BE2C (cell line): ENCODE results near the gene HTR6.

Experiments
- DNase-seq: peaks from one replicate; pipeline ENCODE4 v3.0.0-alpha.2; 2020
- H3K27me3 ChIP-seq: fragments of 250-450 bp; sonication (Bioruptor Pico); 2 replicates; pipeline ENCODE4 v1.5.1; 2020; ENCODE audit warnings: mild to moderate bottlenecking
- H3K36me3 ChIP-seq: fragments of 250-450 bp; sonication (Bioruptor Pico); 2 replicates; pipeline ENCODE4 v1.5.1; 2020; ENCODE audit warnings: mild to moderate bottlenecking
- H3K4me1 ChIP-seq: fragments of 250-450 bp; sonication (Bioruptor Pico); 2 replicates; pipeline ENCODE4 v1.5.1; 2020
- H3K4me3 ChIP-seq: 2 replicates; pipeline ENCODE4 v1.5.1; 2011; ENCODE audit warnings: low read depth, low read length
- H3K9me3 ChIP-seq: fragments of 250-450 bp; sonication (Bioruptor Pico); 2 replicates; pipeline ENCODE4 v1.5.1; 2020
- CTCF ChIP-seq: IDR thresholded peaks from 2 replicates; pipeline ENCODE4 v1.5.1; 2012; ENCODE audit warnings: mild to moderate bottlenecking, low read depth, low read length

The HTR6 gene

GRCh38 chr1:19670787-19671186, 6.1 kb downstream of the HTR6 start:
- DNase-seq: no peak
- Histone ChIP-seq H3K4me1 (no peaks in the 10 kb centered on the region), H3K27me3 (no peaks in the 10 kb centered on the region), H3K9me3 (no peaks in the 10 kb centered on the region), H3K36me3 (no peaks in the 10 kb centered on the region), H3K4me3 (no peak overlapping the region)
- no peak for TF ChIP-seq CTCF

- no peak for DNase-seq
- Histone ChIP-seq H3K9me3 (no peaks in the 10 kb centered on the region), H3K27me3 (no peaks in the 10 kb centered on the region), H3K36me3 (no peaks in the 10 kb centered on the region), H3K4me3 (no peak overlapping the region), H3K4me1 (no peaks in the 10 kb centered on the region)
- TF ChIP-seq CTCF: no peak
These were observed 7.6 kb downstream of the HTR6 start for GRCh38 chr1:19672237-19672636.

- Histone ChIP-seq H3K27me3 (no peaks in the 10 kb centered on the region), H3K4me3 (no peak overlapping the region), H3K36me3 (no peaks in the 10 kb centered on the region), H3K4me1 (no peaks in the 10 kb centered on the region), H3K9me3 (no peaks in the 10 kb centered on the region)
- no peak for DNase-seq
- no peak for TF ChIP-seq CTCF
These were observed 11.1 kb downstream of the HTR6 start for GRCh38 chr1:19675797-19676196.

- Histone ChIP-seq H3K4me3 (no peak overlapping the region), H3K36me3 (no peaks in the 10 kb centered on the region), H3K27me3 (no peaks in the 10 kb centered on the region), H3K4me1 (no peaks in the 10 kb centered on the region), H3K9me3 (no peaks in the 10 kb centered on the region)
- TF ChIP-seq CTCF: no peak
- DNase-seq: no peak
These were observed 11.8 kb downstream of the HTR6 start for GRCh38 chr1:19676438-19676922.

- DNase-seq: no peak
- Histone ChIP-seq H3K4me3 (no peak overlapping the region), H3K4me1 (no peaks in the 10 kb centered on the region), H3K36me3 (no peaks in the 10 kb centered on the region), H3K9me3 (no peaks in the 10 kb centered on the region), H3K27me3 (no peaks in the 10 kb centered on the region)
- no peak for TF ChIP-seq CTCF
These were observed 13.8 kb downstream of the HTR6 start for GRCh38 chr1:19678493-19678892.

GRCh38 chr1:19678931-19679453, 14.3 kb downstream of the HTR6 start:
- no peaks in the 10 kb centered on the region for H3K27me3 ChIP-seq

More at GRCh38 chr1:19678931-19679453, 14.3 kb downstream of the HTR6 start:
- no peaks in the 10 kb centered on the region for H3K9me3 ChIP-seq
- no peak for TF ChIP-seq CTCF
- no peak for DNase-seq
- no peak overlapping the region for H3K4me3 ChIP-seq
- H3K36me3 ChIP-seq: no peaks in the 10 kb centered on the region
- H3K4me1 ChIP-seq: no peaks in the 10 kb centered on the region
